Common myeloid progenitor, CD34-positive (primary cell): ENCODE results near the gene TMLHE.
A peak's percentile ranks its signal among the peaks of the same experiment; 100 is the strongest.
"Not testable (repeated sequence)": the region's sequence is repeated elsewhere in the genome, so short reads cannot be mapped to it uniquely, and the experiment has no call there.

Experiments used
- CTCF ChIA-PET: fragments of 350-600 bp; sonication (Branson Sonifier 250); formaldehyde crosslinking; loops from one replicate; lab custom pipeline; 2021; ENCODE audit warnings: antibody characterized with exemption; lab: Charles Lee
- POLR2A ChIA-PET: fragments of 350-600 bp; sonication (Branson Sonifier 250); formaldehyde crosslinking; loops from one replicate; lab custom pipeline; 2021; ENCODE audit warnings: antibody characterized with exemption; lab: Charles Lee
- DNase-seq, 3 donors: peaks; one replicate each; pipeline versions ENCODE4 v3.0.0 to v3.0.0-alpha.2; 2013
- H3K27ac ChIP-seq, 2 experiments: 1 replicate in 1 of 2; 2 replicates in 1 of 2; pipeline ENCODE4 v1.7.0; 2013; ENCODE audit warnings: inconsistent platforms in 2 of 2, low read length in 2 of 2, mild to moderate bottlenecking in 2 of 2, low read depth in 1 of 2, moderate library complexity in 1 of 2; ENCODE audit not compliant: severe bottlenecking in 2 of 2, insufficient read depth in 1 of 2, poor library complexity in 1 of 2
- H3K27me3 ChIP-seq, 5 experiments: replicated peaks in 2 of 5; 1 replicate in 3 of 5; 2 replicates in 2 of 5; pipeline versions ENCODE4 v1.6.1 to v1.7.0; 2013; ENCODE audit warnings: low read length in 4 of 5, mild to moderate bottlenecking in 2 of 5, moderate library complexity in 2 of 5, inconsistent platforms in 1 of 5; ENCODE audit not compliant: insufficient read depth in 5 of 5, control insufficient read depth in 4 of 5
- H3K36me3 ChIP-seq, 4 experiments: 1 replicate in 2 of 4; 2 replicates in 2 of 4; pipeline versions ENCODE4 v1.6.1 to v1.7.0; 2013; ENCODE audit warnings: low read length in 3 of 4, control low read depth in 1 of 4, mild to moderate bottlenecking in 1 of 4; ENCODE audit not compliant: control insufficient read depth in 4 of 4, insufficient read depth in 4 of 4
- H3K4me1 ChIP-seq, 4 experiments: 1 replicate in 3 of 4; 2 replicates in 1 of 4; pipeline versions ENCODE4 v1.6.1 to v1.7.1; 2013; ENCODE audit warnings: low read length in 3 of 4, mild to moderate bottlenecking in 3 of 4, control low read depth in 1 of 4, inconsistent platforms in 1 of 4, moderate library complexity in 1 of 4; ENCODE audit not compliant: control insufficient read depth in 4 of 4, insufficient read depth in 4 of 4; ENCODE audit errors: control extremely low read depth in 1 of 4
- H3K4me3 ChIP-seq, 7 experiments: 1 replicate in 4 of 7; 2 replicates in 3 of 7; pipeline versions ENCODE4 v1.5.1 to v1.7.0; 2013; ENCODE audit warnings: mild to moderate bottlenecking in 7 of 7, low read length in 6 of 7, moderate library complexity in 6 of 7, inconsistent platforms in 2 of 7, low read depth in 2 of 7, control low read depth in 1 of 7; ENCODE audit not compliant: insufficient read depth in 4 of 7, control insufficient read depth in 1 of 7; ENCODE audit errors: extremely low read depth in 1 of 7
- H3K9me3 ChIP-seq, 5 experiments: 1 replicate in 4 of 5; 2 replicates in 1 of 5; pipeline versions ENCODE4 v1.6.1 to v1.7.1; 2013; ENCODE audit warnings: low read length in 4 of 5, mild to moderate bottlenecking in 2 of 5, inconsistent platforms in 1 of 5, low read depth in 1 of 5, moderate library complexity in 1 of 5; ENCODE audit not compliant: control insufficient read depth in 4 of 5, insufficient read depth in 2 of 5; ENCODE audit errors: control extremely low read depth in 1 of 5
- WGBS: methylation state at CpG from one replicate; pipeline ENCODE4 v1.1.5; 2013; ENCODE audit not compliant: insufficient coverage; 5-methylcytosine and 5-hydroxymethylcytosine counted together

TMLHE gene

GRCh38 chrX:155632431-155633100, 19.8 kb upstream of the TMLHE start:
- peak; percentile 40 to 79 (median 65) for DNase-seq
- ChIA-PET POLR2A (no interaction called here), CTCF (interaction anchor here (0.8 kb wide), 1 partner anchor 14 kb away, joined by 3 read pairs; no protein-coding TSS in a partner anchor)
- Histone ChIP-seq H3K27me3 (no peaks in the 10 kb centered on the region), H3K36me3 (no peaks in the 10 kb centered on the region), H3K4me1 (peaks cover 0 to 6% (median 0%) of the 10 kb centered on the region in 4 experiments), H3K9me3 (peaks cover 0 to 9% (median 1%) of the 10 kb centered on the region in 5 experiments), H3K27ac (no peak overlapping the region), H3K4me3 (peak overlapping the region in 3 of 7 experiments; percentile 20 to 59 (median 59))
- WGBS, result 54% methylated on average over 2 of the region's 3 CpGs

- H3K36me3 ChIP-seq, H3K4me1 ChIP-seq, DNase-seq, CTCF ChIA-PET, POLR2A ChIA-PET, H3K4me3 ChIP-seq, H3K9me3 ChIP-seq, H3K27ac ChIP-seq, H3K27me3 ChIP-seq: not testable (repeated sequence)
Measured at GRCh38 chrX:155620110-155620509, 7.4 kb upstream of the TMLHE start.

DNA sequence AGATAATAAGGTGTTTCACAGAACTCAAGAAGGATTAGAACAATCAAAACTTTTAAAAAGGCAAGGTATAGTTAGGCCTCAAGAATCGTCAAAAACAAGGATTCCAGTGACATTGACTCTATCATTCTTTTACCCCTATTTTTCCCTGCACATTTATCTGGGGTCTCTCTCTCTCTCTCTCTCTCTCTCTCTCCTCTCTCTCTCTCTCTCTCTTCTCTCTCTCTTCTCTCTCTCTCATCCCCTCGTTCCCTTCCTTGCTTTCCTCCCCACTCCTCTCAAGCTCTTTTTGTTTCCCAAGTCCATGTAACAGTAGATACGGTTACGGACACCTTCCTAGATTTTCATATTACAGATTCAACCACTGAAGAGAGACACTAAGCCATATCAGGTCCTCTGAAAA, 3.2 kb upstream of the TMLHE start:
- Histone ChIP-seq H3K27ac (no peak overlapping the region), H3K36me3 (no peaks in the 10 kb centered on the region), H3K4me1 (peaks cover 0 to 8% (median 2%) of the 10 kb centered on the region in 4 experiments), H3K27me3 (no peaks in the 10 kb centered on the region), H3K9me3 (no peaks in the 10 kb centered on the region), H3K4me3 (no peak overlapping the region)
- ChIA-PET POLR2A (no interaction called here), CTCF (no interaction called here)
- WGBS, result 100% methylated on average over 2 of the region's 4 CpGs
- no peak for DNase-seq

DNA sequence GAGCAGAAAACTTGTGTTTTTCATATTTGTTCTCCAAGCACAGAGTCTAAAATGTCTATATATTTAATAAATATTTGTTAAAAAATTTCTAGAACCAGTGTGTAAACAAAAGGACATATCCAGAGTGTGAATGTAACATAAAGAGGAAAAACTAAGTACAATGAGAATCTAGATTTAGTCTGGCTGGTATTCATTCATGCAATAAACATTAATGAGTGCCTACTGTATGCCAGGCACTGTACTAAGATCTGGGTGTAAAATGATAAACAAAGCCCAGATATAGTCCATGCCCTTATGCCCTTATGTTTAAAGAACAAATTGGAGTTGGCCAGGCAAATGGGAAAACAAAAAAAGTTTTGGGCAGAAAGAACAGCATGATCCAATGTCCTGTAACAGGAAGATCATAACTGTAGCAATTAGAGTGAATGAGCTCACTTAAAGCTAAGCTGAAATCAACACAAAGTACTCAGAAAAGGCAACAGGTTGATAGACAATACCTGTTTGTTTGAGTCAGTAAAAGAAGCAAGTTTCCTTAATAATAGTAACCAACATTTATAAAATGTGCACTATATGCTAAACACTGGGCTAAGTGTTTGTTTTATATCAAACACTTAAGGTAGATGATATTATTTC, 1.3 kb upstream of the TMLHE start:
- H3K4me1 ChIP-seq, result peaks cover 0 to 8% (median 2%) of the 10 kb centered on the region in 4 experiments
- ChIA-PET POLR2A (no interaction called here), CTCF (interaction anchor here (1.0 kb wide), 1 partner anchor 9 kb away, joined by 3 read pairs; no protein-coding TSS in a partner anchor)
- no peak overlapping the region for H3K4me3 ChIP-seq
- H3K36me3 ChIP-seq, result peaks cover 0 to 2% (median 0%) of the 10 kb centered on the region in 4 experiments
- no peaks in the 10 kb centered on the region for H3K9me3 ChIP-seq
- no peaks in the 10 kb centered on the region for H3K27me3 ChIP-seq
- no peak for DNase-seq
- no peak overlapping the region for H3K27ac ChIP-seq

DNA sequence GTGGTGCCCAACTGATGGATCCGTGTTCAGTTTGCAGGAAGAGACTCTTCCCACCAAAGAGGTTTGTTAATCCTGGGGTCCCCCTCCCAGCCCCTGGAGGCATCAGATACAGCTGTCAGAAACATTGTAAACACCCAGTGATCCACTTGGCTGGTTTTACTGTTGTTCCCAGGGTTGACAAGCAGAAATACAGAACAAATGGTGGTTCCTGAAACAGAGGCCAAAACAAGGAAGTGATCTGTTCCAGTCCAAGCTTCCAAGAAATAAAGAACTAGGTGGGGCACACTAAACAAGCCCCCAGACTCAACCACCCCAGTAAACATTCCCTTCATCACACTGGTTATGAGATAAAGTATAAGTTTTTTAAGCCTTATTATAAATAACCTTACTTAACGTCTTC, 1.4 kb downstream of the TMLHE start:
- peak in 2 of 3 donors; percentile 17 to 37 for DNase-seq
- WGBS, result 33% methylated on average over 1 of the region's 2 CpGs
- Histone ChIP-seq H3K36me3 (peaks cover 0 to 2% (median 0%) of the 10 kb centered on the region in 4 experiments), H3K27me3 (no peaks in the 10 kb centered on the region), H3K4me3 (peak overlapping the region in 6 of 7 experiments; percentile 71 to 90 (median 80)), H3K4me1 (peaks cover 0 to 8% (median 2%) of the 10 kb centered on the region in 4 experiments), H3K27ac (peak overlapping the region; percentile 71 to 96), H3K9me3 (peaks cover 0 to 3% (median 2%) of the 10 kb centered on the region in 5 experiments)
- POLR2A ChIA-PET, result no interaction called here
- CTCF ChIA-PET, result no interaction called here

GRCh38 chrX:155592981-155593380, 19.8 kb downstream of the TMLHE start:
- POLR2A ChIA-PET, result no interaction called here
- CTCF ChIA-PET, result no interaction called here
- H3K27ac ChIP-seq, result no peak overlapping the region
- peaks cover 0 to 11% (median under 1%) of the 10 kb centered on the region in 4 experiments for H3K36me3 ChIP-seq
- no peaks in the 10 kb centered on the region for H3K4me1 ChIP-seq
- H3K9me3 ChIP-seq, result peaks cover 1 to 38% (median 8%) of the 10 kb centered on the region in 5 experiments
- H3K4me3 ChIP-seq, result no peak overlapping the region
- DNase-seq, result no peak
- no peaks in the 10 kb centered on the region for H3K27me3 ChIP-seq

DNA sequence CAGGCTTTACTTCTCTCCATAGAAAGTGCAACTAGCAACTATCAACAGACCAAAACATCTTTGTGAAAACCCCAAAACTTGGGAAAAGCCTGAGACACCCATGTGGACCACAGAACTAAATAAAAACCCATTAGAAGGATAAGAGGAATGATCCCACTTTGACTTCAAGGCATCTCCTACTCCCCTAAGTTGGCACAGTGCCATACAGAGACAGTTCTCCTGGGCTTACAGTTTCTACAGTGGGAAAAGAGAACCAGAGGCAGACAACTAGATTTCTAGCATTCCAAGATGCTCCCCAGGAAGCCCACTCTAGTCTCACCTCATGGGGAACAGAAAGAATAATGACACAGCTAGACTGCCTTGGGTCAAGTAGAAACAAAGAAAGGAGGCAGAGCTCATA, 20.4 kb downstream of the TMLHE start:
- no peak for DNase-seq
- Histone ChIP-seq H3K9me3 (peaks cover 1 to 40% (median 8%) of the 10 kb centered on the region in 5 experiments), H3K36me3 (peaks cover 0 to 11% (median under 1%) of the 10 kb centered on the region in 4 experiments), H3K4me3 (no peak overlapping the region), H3K27ac (no peak overlapping the region), H3K4me1 (no peaks in the 10 kb centered on the region), H3K27me3 (no peaks in the 10 kb centered on the region)
- CTCF ChIA-PET, result no interaction called here
- POLR2A ChIA-PET, result no interaction called here
